SU-DHL-6 (cell line): ENCODE results near the gene TDP1.

ENCODE experiments used
- H2AFZ ChIP-seq: fragments of 200-600 bp; sonication (generic); 2 replicates; pipeline ENCODE4 v1.6.1; 2014; ENCODE audit warnings: low read depth, mild to moderate bottlenecking, moderate library complexity, mixed read lengths, antibody characterized with exemption, low read length; ENCODE audit not compliant: severe bottlenecking
- H3F3A ChIP-seq: fragments of 200-600 bp; shearing (Covaris generic); 2 replicates; pipeline ENCODE4 v1.6.0; 2016; ENCODE audit warnings: antibody characterized with exemption, mild to moderate bottlenecking; ENCODE audit not compliant: insufficient read depth
- H3K27ac ChIP-seq: fragments of 200-600 bp; sonication (generic); 2 replicates; pipeline ENCODE4 v1.5.1; 2016; ENCODE audit warnings: low read depth, mild to moderate bottlenecking, low read length, moderate library complexity, mixed read lengths
- H3K27me3 ChIP-seq: fragments of 200-600 bp; sonication (generic), shearing (Covaris generic); 2 replicates; pipeline ENCODE4 v1.6.0; 2014; ENCODE audit warnings: mild to moderate bottlenecking, low read length
- H3K36me3 ChIP-seq: fragments of 200-600 bp; sonication (generic); 2 replicates; pipeline ENCODE4 v1.6.1; 2014; ENCODE audit warnings: mild to moderate bottlenecking, low read length, mixed read lengths
- H3K4me2 ChIP-seq: fragments of 300-600, 200-600 bp; shearing (Covaris generic), sonication (generic); 2 replicates; pipeline ENCODE4 v1.6.0; 2014; ENCODE audit warnings: low read length, low read depth, mild to moderate bottlenecking; ENCODE audit not compliant: poor library complexity, severe bottlenecking
- H3K4me3 ChIP-seq: fragments of 200-600 bp; sonication (generic); 2 replicates; pipeline ENCODE4 v1.5.1; 2014; ENCODE audit warnings: antibody characterized with exemption, low read length, mild to moderate bottlenecking, mixed read lengths; ENCODE audit not compliant: insufficient read depth, poor library complexity, severe bottlenecking
- H3K79me2 ChIP-seq: fragments of 200-600 bp; sonication (generic); 2 replicates; pipeline ENCODE4 v1.6.1; 2014; ENCODE audit warnings: mild to moderate bottlenecking, low read length, moderate library complexity; ENCODE audit not compliant: insufficient read depth
- H3K9ac ChIP-seq: fragments of 200-600 bp; sonication (generic); 2 replicates; pipeline ENCODE4 v1.7.0; 2014; ENCODE audit warnings: mild to moderate bottlenecking, low read length
- H3K9me2 ChIP-seq: fragments of 200-600 bp; sonication (generic); replicated peaks from 2 replicates; pipeline ENCODE4 v1.6.1; 2014; ENCODE audit warnings: low read length; ENCODE audit not compliant: insufficient read depth
- H3K9me3 ChIP-seq: fragments of 200-600 bp; sonication (generic); 2 replicates; pipeline ENCODE4 v1.6.1; 2014; ENCODE audit warnings: low read length, mixed read lengths; ENCODE audit not compliant: insufficient read depth
- H4K20me1 ChIP-seq: fragments of 200-600 bp; sonication (generic); 2 replicates; pipeline ENCODE4 v1.6.1; 2014; ENCODE audit warnings: low read depth, mild to moderate bottlenecking, antibody characterized with exemption, low read length, moderate library complexity, mixed read lengths
- EZH2phosphoT487 ChIP-seq: fragments of 200-600 bp; sonication (generic), shearing (Covaris generic); conservative IDR thresholded peaks from 2 replicates; pipeline ENCODE4 v1.6.1; 2018; ENCODE audit warnings: mild to moderate bottlenecking, antibody characterized with exemption, low read length, moderate library complexity, mixed read lengths
- TF ChIP-seq, protein P1 (sequence below): fragments of 200-600 bp; sonication (generic); IDR thresholded peaks from one replicate; pipeline ENCODE4 v1.5.1; 2017; ENCODE audit warnings: antibody characterized with exemption, mild to moderate bottlenecking, low read length, moderate library complexity; ENCODE audit not compliant: insufficient read depth, poor library complexity, severe bottlenecking

TDP1 gene

DNA sequence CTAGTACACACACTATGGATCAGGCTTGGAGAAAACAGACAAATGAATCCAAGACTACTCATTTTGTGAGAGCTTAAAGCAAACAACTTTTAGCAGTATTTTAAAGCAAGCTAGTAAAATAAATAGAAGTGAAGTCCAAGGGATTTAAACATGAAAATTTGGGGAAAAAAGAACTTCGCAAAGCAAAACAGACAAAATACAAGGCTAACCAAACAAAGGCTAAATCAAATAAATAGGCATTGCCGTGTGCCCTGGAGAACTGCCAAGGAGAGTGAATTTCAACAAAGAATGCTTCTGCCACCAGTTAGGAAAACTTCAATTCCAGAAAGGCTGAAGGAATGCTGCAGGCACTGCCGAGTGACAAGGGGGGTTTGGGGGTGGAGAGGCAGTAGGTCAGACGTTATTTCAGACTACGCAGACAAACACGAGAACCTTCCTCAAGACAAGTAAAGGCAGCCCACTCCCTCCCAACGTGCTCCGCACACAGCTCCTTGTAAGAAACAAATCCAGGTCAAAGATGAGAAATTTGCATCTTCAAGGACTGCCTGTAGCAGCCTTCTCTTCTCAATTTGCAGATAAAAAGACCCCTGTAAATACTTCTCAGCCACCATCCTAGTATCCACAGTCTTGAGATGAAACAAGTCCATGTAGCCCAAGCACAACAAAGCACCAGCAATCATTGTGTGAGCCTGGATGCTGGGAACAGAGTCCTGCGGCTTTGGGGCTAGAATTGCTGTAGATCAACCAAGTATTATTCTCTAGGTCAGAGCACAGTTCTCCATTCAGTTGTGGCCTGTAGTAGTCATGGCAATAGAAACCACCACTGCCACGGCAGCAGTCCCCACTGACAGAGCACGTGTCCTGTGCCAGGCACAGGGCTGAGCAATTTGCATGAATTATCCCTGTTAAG is 44.5 kb upstream of the TDP1 start:
- Histone ChIP-seq H2AFZ (no peak overlapping the region), H3K4me2 (no peak overlapping the region), H3K36me3 (no peaks in the 10 kb centered on the region), H4K20me1 (no peaks in the 10 kb centered on the region), H3F3A (no peaks in the 10 kb centered on the region), H3K9ac (no peak overlapping the region), H3K9me3 (no peaks in the 10 kb centered on the region), H3K27ac (no peak overlapping the region), H3K27me3 (no peaks in the 10 kb centered on the region), H3K79me2 (no peaks in the 10 kb centered on the region), H3K9me2 (no peaks in the 10 kb centered on the region), H3K4me3 (no peak overlapping the region)
- no peak for TF ChIP-seq EZH2phosphoT487
- TF ChIP-seq, protein P1, sequence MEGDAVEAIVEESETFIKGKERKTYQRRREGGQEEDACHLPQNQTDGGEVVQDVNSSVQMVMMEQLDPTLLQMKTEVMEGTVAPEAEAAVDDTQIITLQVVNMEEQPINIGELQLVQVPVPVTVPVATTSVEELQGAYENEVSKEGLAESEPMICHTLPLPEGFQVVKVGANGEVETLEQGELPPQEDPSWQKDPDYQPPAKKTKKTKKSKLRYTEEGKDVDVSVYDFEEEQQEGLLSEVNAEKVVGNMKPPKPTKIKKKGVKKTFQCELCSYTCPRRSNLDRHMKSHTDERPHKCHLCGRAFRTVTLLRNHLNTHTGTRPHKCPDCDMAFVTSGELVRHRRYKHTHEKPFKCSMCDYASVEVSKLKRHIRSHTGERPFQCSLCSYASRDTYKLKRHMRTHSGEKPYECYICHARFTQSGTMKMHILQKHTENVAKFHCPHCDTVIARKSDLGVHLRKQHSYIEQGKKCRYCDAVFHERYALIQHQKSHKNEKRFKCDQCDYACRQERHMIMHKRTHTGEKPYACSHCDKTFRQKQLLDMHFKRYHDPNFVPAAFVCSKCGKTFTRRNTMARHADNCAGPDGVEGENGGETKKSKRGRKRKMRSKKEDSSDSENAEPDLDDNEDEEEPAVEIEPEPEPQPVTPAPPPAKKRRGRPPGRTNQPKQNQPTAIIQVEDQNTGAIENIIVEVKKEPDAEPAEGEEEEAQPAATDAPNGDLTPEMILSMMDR = no peak

DNA sequence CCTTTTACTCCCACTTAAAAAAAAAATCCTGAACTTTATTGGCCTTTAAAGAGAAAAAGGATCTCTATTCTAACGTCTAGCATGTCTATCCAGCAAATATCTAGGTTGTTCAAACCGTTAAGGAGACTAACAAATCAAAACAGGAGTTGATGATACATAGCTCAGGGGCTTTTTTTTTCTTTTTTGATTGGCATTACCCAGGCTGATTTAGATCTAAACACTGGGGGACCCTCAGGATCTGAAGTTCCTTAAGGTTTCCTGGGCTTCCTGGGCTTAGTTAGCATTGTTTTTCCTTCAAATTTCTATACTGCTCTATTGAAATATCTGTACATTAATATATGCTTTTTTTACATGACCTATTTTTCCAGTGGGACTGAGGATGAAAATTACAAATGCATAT is 43.5 kb upstream of the TDP1 start:
- Histone ChIP-seq H3K4me3 (no peak overlapping the region), H3K36me3 (no peaks in the 10 kb centered on the region), H3F3A (no peaks in the 10 kb centered on the region), H3K9me2 (no peaks in the 10 kb centered on the region), H2AFZ (no peak overlapping the region), H3K79me2 (no peaks in the 10 kb centered on the region), H3K9me3 (no peaks in the 10 kb centered on the region), H3K4me2 (no peak overlapping the region), H3K9ac (no peak overlapping the region), H4K20me1 (no peaks in the 10 kb centered on the region), H3K27ac (no peak overlapping the region), H3K27me3 (no peaks in the 10 kb centered on the region)
- TF ChIP-seq, protein P1 = no peak
- no peak for TF ChIP-seq EZH2phosphoT487

DNA sequence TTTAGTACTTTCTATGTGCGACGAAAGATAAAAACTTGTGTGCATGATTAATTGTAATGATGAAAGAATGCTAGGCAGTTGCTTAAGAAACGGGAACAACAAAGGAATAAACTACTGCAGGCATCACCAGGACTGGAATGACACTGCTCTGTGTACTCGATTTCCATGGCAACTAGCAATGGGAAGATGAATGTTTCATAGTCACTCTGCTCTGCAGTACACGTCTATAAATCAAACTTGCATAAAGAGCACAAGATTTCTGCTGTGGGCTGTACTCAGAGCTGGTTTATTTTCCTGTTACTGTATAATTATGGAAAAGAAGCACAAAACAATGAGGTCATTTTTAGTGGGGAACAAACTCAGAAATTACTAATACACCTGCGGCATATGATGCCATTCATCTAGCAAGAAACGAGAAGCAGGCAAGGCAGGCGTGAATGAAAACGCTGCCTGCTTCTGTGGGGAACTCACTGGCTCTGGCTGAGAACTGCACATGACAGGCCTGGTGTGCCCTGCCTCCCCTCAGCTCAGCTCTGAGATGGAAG is 43.0 kb upstream of the TDP1 start:
- Histone ChIP-seq H3K9me3 (no peaks in the 10 kb centered on the region), H3K4me2 (no peak overlapping the region), H3F3A (no peaks in the 10 kb centered on the region), H3K9me2 (no peaks in the 10 kb centered on the region), H4K20me1 (no peaks in the 10 kb centered on the region), H2AFZ (no peak overlapping the region), H3K4me3 (no peak overlapping the region), H3K9ac (no peak overlapping the region), H3K27me3 (no peaks in the 10 kb centered on the region), H3K27ac (no peak overlapping the region), H3K79me2 (no peaks in the 10 kb centered on the region), H3K36me3 (no peaks in the 10 kb centered on the region)
- TF ChIP-seq EZH2phosphoT487 = no peak
- TF ChIP-seq, protein P1 = no peak
